Ovary (tissue), 3 donors: Measurements from ENCODE around the gene RUNX1.

Source experiments
- EP300 ChIP-seq: sonication (generic); formaldehyde crosslinking; IDR thresholded peaks from one replicate; pipeline ENCODE4 v1.6.1; 2017; ENCODE audit warnings: antibody characterized with exemption
- TF ChIP-seq, protein P1 (sequence below), 3 donors: fragments of 450-650 bp in 2 of 3; fragments of 200-600 bp in 1 of 3; IDR thresholded peaks; one replicate each; pipeline versions ENCODE4 v1.5.1 to v1.8.0; 2016 to 2022; ENCODE audit warnings: antibody characterized with exemption in 3 of 3, mild to moderate bottlenecking in 1 of 3
- donor health status: DM: no; HTN: no; CAD: no.

DNA sequence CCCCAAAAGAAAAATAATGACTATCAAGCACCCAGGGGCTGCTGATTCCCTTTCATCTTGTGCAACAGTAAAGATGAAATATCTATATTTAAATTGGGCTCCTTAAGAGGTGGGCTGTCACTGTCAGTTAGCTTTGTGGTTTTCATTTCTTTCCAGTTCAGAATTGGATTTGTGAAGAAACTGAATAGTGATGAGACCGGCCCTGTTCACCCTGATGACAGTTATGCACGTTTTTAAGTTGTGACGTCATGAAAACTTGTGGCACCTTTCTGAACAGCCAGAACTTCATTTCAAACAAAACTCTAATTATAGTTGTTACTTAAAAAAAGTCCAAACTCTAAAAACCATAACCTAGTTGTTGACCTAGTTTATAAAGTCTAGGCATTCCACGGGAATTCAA, 125.9 kb downstream of the RUNX1 start:
- TF ChIP-seq, protein P1, sequence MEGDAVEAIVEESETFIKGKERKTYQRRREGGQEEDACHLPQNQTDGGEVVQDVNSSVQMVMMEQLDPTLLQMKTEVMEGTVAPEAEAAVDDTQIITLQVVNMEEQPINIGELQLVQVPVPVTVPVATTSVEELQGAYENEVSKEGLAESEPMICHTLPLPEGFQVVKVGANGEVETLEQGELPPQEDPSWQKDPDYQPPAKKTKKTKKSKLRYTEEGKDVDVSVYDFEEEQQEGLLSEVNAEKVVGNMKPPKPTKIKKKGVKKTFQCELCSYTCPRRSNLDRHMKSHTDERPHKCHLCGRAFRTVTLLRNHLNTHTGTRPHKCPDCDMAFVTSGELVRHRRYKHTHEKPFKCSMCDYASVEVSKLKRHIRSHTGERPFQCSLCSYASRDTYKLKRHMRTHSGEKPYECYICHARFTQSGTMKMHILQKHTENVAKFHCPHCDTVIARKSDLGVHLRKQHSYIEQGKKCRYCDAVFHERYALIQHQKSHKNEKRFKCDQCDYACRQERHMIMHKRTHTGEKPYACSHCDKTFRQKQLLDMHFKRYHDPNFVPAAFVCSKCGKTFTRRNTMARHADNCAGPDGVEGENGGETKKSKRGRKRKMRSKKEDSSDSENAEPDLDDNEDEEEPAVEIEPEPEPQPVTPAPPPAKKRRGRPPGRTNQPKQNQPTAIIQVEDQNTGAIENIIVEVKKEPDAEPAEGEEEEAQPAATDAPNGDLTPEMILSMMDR (IDR thresholded peaks at IDR 0.05), result no peak
- TF ChIP-seq EP300, result no peak
